ENCODE measurements around the gene FGG. TPM values are rescaled to one million over a fixed set of nuclear protein-coding genes. Genes with fewer than 3 reads are reported as not detected.

FGG gene
- total and polyA plus RNA-seq, 2 donors (not counting 1 experiment from before 2014, with no cell fraction given): not detected

DNA sequence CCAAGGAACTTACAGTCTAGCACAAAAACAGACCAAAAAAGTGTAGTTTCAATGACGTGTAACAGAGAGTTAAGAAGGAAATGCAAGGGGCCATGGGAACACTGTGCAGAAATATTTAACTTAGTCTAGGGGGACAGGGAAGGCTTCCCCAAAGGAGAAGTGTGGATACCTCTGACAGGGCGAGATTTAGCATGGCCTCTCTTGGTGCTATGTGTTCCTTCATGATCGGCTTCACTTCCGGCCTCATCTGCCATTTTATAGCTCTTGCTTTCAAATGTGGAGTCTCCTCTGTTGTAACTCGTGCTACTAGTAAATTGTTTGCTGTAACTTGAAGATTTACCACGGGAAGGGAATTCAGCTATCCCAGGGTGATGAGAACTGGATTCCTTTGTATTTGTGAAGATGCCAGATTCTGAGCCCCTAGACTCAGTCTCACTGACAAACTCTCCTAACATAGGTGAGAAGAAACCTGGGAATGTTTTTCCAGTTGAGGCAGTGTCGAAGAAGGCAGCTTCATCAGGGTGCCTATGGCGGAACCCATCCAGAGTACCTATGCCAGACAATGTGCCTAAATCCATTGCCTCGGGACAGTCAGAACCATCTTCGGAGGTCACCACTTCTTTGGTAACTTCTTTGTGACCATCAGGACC is 27.0 kb downstream of the FGG start:
- no peak overlapping the region for H3K4me2 ChIP-seq (ENCODE audit: extremely low read depth, insufficient read depth, low read length)
- no peaks in the 10 kb centered on the region for H4K20me1 ChIP-seq (ENCODE audit: control insufficient read depth, extremely low read depth, insufficient read depth, low read length)
- TF ChIP-seq, protein P1, sequence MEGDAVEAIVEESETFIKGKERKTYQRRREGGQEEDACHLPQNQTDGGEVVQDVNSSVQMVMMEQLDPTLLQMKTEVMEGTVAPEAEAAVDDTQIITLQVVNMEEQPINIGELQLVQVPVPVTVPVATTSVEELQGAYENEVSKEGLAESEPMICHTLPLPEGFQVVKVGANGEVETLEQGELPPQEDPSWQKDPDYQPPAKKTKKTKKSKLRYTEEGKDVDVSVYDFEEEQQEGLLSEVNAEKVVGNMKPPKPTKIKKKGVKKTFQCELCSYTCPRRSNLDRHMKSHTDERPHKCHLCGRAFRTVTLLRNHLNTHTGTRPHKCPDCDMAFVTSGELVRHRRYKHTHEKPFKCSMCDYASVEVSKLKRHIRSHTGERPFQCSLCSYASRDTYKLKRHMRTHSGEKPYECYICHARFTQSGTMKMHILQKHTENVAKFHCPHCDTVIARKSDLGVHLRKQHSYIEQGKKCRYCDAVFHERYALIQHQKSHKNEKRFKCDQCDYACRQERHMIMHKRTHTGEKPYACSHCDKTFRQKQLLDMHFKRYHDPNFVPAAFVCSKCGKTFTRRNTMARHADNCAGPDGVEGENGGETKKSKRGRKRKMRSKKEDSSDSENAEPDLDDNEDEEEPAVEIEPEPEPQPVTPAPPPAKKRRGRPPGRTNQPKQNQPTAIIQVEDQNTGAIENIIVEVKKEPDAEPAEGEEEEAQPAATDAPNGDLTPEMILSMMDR (conservative IDR thresholded peaks at IDR 0.05 in 1 of 2, IDR thresholded peaks at IDR 0.05 in 1 of 2; ENCODE audit: low read depth in 1 of 2, low read length in 2 of 2): no peak
- no peak for TF ChIP-seq EZH2 (IDR thresholded peaks at IDR 0.05; ENCODE audit: low read length, missing control alignments)
- no peaks in the 10 kb centered on the region for H3K27me3 ChIP-seq (ENCODE audit: control insufficient read depth, insufficient read depth, low read length)
- no peak overlapping the region for H3K27ac ChIP-seq (ENCODE audit: insufficient read depth, low read length)
- H3K9me3 ChIP-seq (ENCODE audit: control insufficient read depth, insufficient read depth, low read depth, low read length): no peaks in the 10 kb centered on the region
- no peak overlapping the region for H2AFZ ChIP-seq (ENCODE audit: low read length)
- no peaks in the 10 kb centered on the region for H3K4me1 ChIP-seq (ENCODE audit: control insufficient read depth, extremely low read depth, insufficient read depth, low read length)
- no peak for DNase-seq (ENCODE audit: low read depth in 2 of 2)
- H3K9ac ChIP-seq (ENCODE audit: insufficient read depth, low read length): no peak overlapping the region
- no peaks in the 10 kb centered on the region for H3K79me2 ChIP-seq (ENCODE audit: control insufficient read depth, insufficient read depth, low read length)
- no peak overlapping the region for H3K4me3 ChIP-seq (replicated peaks in 1 of 4; ENCODE audit: control extremely low read depth in 1 of 4, insufficient read depth in 1 of 4, low read depth in 3 of 4, low read length in 4 of 4)
- no peaks in the 10 kb centered on the region for H3K36me3 ChIP-seq (ENCODE audit: control insufficient read depth, insufficient read depth, low read length)

DNA sequence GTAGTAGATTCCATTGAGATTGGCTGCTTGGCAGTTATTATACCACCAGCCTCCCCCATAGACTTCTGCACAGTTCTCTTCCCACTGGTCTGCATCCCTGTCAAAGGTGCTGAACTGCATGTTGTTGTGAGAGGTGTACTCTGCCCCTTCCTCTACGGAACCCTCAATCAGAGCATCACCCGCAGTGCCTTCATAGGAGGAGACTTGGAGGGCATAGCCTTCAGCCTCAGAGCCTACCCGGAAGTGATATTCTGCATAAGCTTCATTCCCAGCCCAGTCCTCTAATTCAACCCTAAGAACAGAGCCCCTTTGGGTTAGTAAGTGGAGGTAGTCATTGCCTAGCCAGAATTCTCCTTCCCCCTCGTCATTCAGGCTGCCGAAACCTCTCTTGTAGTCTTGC is 28.2 kb downstream of the FGG start:
- Histone ChIP-seq H3K4me3 (replicated peaks in 1 of 4; ENCODE audit: control extremely low read depth in 1 of 4, insufficient read depth in 1 of 4, low read depth in 3 of 4, low read length in 4 of 4) (no peak overlapping the region), H4K20me1 (ENCODE audit: control insufficient read depth, extremely low read depth, insufficient read depth, low read length) (no peaks in the 10 kb centered on the region), H3K4me1 (ENCODE audit: control insufficient read depth, extremely low read depth, insufficient read depth, low read length) (no peaks in the 10 kb centered on the region), H3K9me3 (ENCODE audit: control insufficient read depth, insufficient read depth, low read depth, low read length) (no peaks in the 10 kb centered on the region), H2AFZ (ENCODE audit: low read length) (no peak overlapping the region), H3K27ac (ENCODE audit: insufficient read depth, low read length) (no peak overlapping the region), H3K36me3 (ENCODE audit: control insufficient read depth, insufficient read depth, low read length) (no peaks in the 10 kb centered on the region), H3K9ac (ENCODE audit: insufficient read depth, low read length) (no peak overlapping the region), H3K4me2 (ENCODE audit: extremely low read depth, insufficient read depth, low read length) (no peak overlapping the region), H3K27me3 (ENCODE audit: control insufficient read depth, insufficient read depth, low read length) (no peaks in the 10 kb centered on the region), H3K79me2 (ENCODE audit: control insufficient read depth, insufficient read depth, low read length) (no peaks in the 10 kb centered on the region)
- no peak for DNase-seq (ENCODE audit: low read depth in 2 of 2)
- TF ChIP-seq, protein P1 (conservative IDR thresholded peaks at IDR 0.05 in 1 of 2, IDR thresholded peaks at IDR 0.05 in 1 of 2; ENCODE audit: low read depth in 1 of 2, low read length in 2 of 2): no peak
- no peak for TF ChIP-seq EZH2 (IDR thresholded peaks at IDR 0.05; ENCODE audit: low read length, missing control alignments)

DNA sequence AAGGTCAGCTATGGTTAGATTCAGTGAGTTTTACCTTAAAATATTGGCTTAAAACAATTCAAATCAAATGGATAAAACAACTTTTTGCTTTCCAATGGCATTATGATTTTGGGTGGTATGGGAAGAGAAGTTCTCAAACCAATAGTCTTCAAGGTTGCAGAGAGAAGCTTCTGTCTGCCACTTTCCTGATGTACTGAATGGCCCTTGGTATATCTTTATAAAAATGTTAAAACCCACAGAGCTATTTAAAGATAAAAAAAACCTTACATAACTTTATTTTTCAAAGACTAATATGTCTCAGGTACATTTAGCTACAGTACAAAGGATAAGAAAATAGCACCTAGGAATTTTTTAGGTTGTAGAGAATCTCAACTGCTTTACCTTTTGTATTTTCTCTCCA is 28.8 kb downstream of the FGG start:
- no peaks in the 10 kb centered on the region for H3K9me3 ChIP-seq (ENCODE audit: control insufficient read depth, insufficient read depth, low read depth, low read length)
- no peak overlapping the region for H3K27ac ChIP-seq (ENCODE audit: insufficient read depth, low read length)
- no peak for TF ChIP-seq EZH2 (IDR thresholded peaks at IDR 0.05; ENCODE audit: low read length, missing control alignments)
- TF ChIP-seq, protein P1 (conservative IDR thresholded peaks at IDR 0.05 in 1 of 2, IDR thresholded peaks at IDR 0.05 in 1 of 2; ENCODE audit: low read depth in 1 of 2, low read length in 2 of 2): no peak
- H3K4me1 ChIP-seq (ENCODE audit: control insufficient read depth, extremely low read depth, insufficient read depth, low read length): no peaks in the 10 kb centered on the region
- no peak overlapping the region for H3K4me2 ChIP-seq (ENCODE audit: extremely low read depth, insufficient read depth, low read length)
- no peaks in the 10 kb centered on the region for H4K20me1 ChIP-seq (ENCODE audit: control insufficient read depth, extremely low read depth, insufficient read depth, low read length)
- no peaks in the 10 kb centered on the region for H3K36me3 ChIP-seq (ENCODE audit: control insufficient read depth, insufficient read depth, low read length)
- H3K9ac ChIP-seq (ENCODE audit: insufficient read depth, low read length): no peak overlapping the region
- no peak for DNase-seq (ENCODE audit: low read depth in 2 of 2)
- H3K27me3 ChIP-seq (ENCODE audit: control insufficient read depth, insufficient read depth, low read length): no peaks in the 10 kb centered on the region
- H2AFZ ChIP-seq (ENCODE audit: low read length): no peak overlapping the region
- no peak overlapping the region for H3K4me3 ChIP-seq (replicated peaks in 1 of 4; ENCODE audit: control extremely low read depth in 1 of 4, insufficient read depth in 1 of 4, low read depth in 3 of 4, low read length in 4 of 4)
- H3K79me2 ChIP-seq (ENCODE audit: control insufficient read depth, insufficient read depth, low read length): no peaks in the 10 kb centered on the region

All from fibroblast of lung (primary cell).